GM12874 (cell line): ENCODE measurements around the gene LIG3.

Source experiments
- TF ChIP-seq, protein P1 (sequence below): IDR thresholded peaks from 2 replicates; pipeline ENCODE4 v1.5.1; 2011; ENCODE audit warnings: low read depth, mild to moderate bottlenecking, control low read depth, low read length, moderate library complexity; ENCODE audit not compliant: insufficient read depth

LIG3 gene

GRCh38 chr17:35048685-35049379 is 68.5 kb downstream of the LIG3 start:
- TF ChIP-seq, protein P1, sequence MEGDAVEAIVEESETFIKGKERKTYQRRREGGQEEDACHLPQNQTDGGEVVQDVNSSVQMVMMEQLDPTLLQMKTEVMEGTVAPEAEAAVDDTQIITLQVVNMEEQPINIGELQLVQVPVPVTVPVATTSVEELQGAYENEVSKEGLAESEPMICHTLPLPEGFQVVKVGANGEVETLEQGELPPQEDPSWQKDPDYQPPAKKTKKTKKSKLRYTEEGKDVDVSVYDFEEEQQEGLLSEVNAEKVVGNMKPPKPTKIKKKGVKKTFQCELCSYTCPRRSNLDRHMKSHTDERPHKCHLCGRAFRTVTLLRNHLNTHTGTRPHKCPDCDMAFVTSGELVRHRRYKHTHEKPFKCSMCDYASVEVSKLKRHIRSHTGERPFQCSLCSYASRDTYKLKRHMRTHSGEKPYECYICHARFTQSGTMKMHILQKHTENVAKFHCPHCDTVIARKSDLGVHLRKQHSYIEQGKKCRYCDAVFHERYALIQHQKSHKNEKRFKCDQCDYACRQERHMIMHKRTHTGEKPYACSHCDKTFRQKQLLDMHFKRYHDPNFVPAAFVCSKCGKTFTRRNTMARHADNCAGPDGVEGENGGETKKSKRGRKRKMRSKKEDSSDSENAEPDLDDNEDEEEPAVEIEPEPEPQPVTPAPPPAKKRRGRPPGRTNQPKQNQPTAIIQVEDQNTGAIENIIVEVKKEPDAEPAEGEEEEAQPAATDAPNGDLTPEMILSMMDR = no peak

GRCh38 chr17:35050170-35050569 is 69.9 kb downstream of the LIG3 start:
- TF ChIP-seq, protein P1 = no peak

DNA sequence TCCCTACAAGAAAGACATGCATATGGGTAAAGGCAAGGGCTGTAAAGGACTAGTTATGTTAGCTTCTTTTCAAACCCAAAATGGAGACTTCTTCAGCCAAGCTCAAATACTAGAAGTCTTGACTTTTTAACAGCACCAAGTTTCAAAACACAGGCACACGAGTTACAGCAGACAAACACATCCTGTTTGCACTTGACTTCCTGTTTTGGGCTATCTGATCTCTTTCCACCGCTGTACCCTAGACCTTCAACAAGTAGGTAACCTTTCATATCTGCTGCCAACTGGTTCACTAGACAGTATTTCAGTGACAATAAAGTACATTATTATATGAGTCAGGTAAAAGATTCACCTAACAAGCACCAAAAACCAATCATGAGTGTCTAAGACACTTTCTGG is 70.9 kb downstream of the LIG3 start:
- TF ChIP-seq, protein P1 = no peak

DNA sequence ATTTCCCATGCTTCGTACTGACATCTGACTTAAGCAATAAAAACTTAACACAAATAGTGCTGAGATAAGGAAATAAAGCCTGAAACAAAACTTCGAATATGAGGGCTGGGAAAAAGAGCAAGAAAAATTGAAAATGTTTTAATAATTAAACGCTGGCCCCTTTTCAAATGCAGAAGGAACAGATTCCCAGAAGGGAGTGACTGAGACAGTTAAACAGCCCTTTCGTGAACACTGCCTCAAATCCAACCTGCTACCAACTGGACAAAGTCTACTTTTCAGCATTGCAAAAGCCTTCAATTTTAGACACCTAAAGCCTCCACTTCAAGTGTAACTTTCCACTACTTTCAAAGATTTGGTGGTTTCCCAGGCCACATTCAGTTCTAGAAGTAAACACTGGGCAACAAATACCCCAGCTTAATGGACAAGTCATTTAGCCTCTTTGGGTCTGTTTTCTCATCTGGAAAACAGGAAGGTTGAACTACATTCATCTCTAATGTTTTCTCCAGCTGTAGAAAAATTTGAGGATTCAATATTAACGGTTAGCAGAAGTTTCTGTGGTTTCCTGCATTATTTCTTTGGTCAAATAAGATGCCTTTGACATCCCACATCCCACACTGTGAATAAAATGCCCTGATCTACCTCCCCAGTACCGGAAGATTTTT is 71.4 kb downstream of the LIG3 start:
- TF ChIP-seq, protein P1 = no peak

DNA sequence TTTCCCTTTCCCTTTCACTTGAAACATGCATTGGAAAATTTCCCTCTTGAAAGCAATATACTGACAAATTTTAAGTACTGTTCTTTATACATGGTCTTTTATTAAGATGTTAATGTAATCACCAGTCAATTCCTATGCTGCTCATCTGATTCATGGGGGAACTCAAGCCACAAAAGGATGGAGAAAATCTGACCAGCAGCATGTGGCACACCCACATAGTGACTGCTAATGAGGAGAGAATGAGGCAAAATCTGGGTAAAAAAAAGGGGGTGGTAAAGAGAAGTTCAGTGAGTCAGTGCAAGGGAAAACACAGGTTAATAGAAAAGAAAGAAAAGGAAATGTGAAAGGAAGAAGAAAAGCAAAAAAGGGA is 71.9 kb downstream of the LIG3 start:
- TF ChIP-seq, protein P1 = no peak

- TF ChIP-seq, protein P1 = no peak
Measured at GRCh38 chr17:35052780-35053179, 72.5 kb downstream of the LIG3 start.

DNA sequence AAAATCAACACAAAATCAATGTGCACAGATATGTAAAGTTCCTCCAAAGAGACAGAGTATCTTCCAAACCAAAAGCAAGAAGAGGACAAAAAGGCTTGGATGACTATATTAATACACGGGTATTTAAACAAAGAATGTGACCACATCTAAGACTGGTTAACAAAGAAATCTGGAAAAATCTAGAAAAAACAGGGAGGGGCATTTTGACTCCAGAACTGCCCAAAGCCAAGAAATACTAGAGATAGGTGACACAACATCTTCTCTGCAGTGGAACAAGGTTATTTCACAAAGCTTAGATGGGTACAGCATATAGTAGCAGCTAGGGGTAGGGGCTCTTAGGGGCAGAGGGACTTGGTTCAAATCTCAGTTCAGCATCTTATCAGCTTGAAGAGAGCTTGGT is 72.9 kb downstream of the LIG3 start:
- TF ChIP-seq, protein P1 = no peak
